Left lung (tissue), 10 donors: ENCODE results near the gene RPTOR. TPM values are rescaled to one million over a fixed set of nuclear protein-coding genes. Genes with fewer than 3 reads are reported as not detected.

ENCODE experiments used
- ATAC-seq: fragments of 200-7000 bp; cut with Tn5 transposase; one replicate; pipeline ENCODE4 v1.9.1; 2020; ENCODE audit warnings: moderate library complexity
- DNase-seq, 4 donors: peaks; one replicate each; pipeline ENCODE4 v3.0.0-alpha.2; 2013 to 2020
- H3K27ac ChIP-seq, 2 donors: fragments of 200-600 bp; sonication (generic) in 1 of 2; one replicate each; pipeline versions ENCODE4 v1.5.0 to v1.8.0; 2020 to 2021
- H3K27me3 ChIP-seq, 2 donors: fragments of 200-600 bp; sonication (generic) in 1 of 2; one replicate each; pipeline versions ENCODE4 v1.5.0 to v1.8.0; 2020 to 2021
- H3K36me3 ChIP-seq, 2 donors: fragments of 200-600 bp; sonication (generic) in 1 of 2; one replicate each; pipeline versions ENCODE4 v1.5.0 to v1.8.0; 2020 to 2021
- H3K4me1 ChIP-seq, 2 donors: fragments of 200-600 bp; one replicate each; pipeline ENCODE4 v1.8.0; 2021
- H3K4me3 ChIP-seq, 2 donors: fragments of 200-600 bp; sonication (generic) in 1 of 2; one replicate each; pipeline versions ENCODE4 v1.5.0 to v1.8.0; 2020 to 2021; ENCODE audit warnings: mild to moderate bottlenecking in 1 of 2
- H3K9me3 ChIP-seq, 2 donors: fragments of 200-600 bp; sonication (generic) in 1 of 2; one replicate each; pipeline versions ENCODE4 v1.5.0 to v1.8.0; 2020 to 2021
- CTCF ChIP-seq, 2 donors: fragments of 200-600 bp; sonication (generic) in 1 of 2; IDR thresholded peaks; one replicate each; pipeline versions ENCODE4 v1.5.0 to v1.8.0; 2021; ENCODE audit warnings: antibody characterized with exemption in 2 of 2
- intact Hi-C, 2 donors: fragments of 100-400 bp; cut with DNase I; formaldehyde crosslinking; loops; one replicate each; pipeline versions ENCODE4 v1.11.2 to v1.14.2; 2022
- polyA plus RNA-seq, 6 donors: library from polyadenylated mRNA; unstranded; fragments of 120-200 nt; gene quantifications; one replicate each; pipeline ENCODE4 v1.2.1, GENCODE V29; 2013; ENCODE audit not compliant: insufficient read length in 6 of 6
- total RNA-seq, 2 donors: library from RNA; stranded (reverse); fragmentation: NEBNext Ultra II Directional; extraction: Animal tissue kit (Norgen Biotek cat#: 25700); gene quantifications; one replicate each; pipeline ENCODE4 v1.2.1, GENCODE V29; 2021
- donor health status: DM: no; HTN: yes; CAD: no.
- donor health status: DM: no; HTN: no; CAD: no.

Gene RPTOR
- total and polyA plus RNA-seq, 8 donors, result 14.2 to 39.2 (median 20.7) TPM

GRCh38 chr17:80912476-80912875 is 367.8 kb downstream of the RPTOR start:
- H3K27ac ChIP-seq, result no peak overlapping the region
- no peak for TF ChIP-seq CTCF (IDR thresholded peaks at IDR 0.05)
- H3K36me3 ChIP-seq, result peaks cover 0 to 60% of the 10 kb centered on the region in 2 donors
- no peaks in the 10 kb centered on the region for H3K27me3 ChIP-seq
- ATAC-seq (peak; percentile 84), DNase-seq (peak in 1 of 4 donors; percentile 24)
- H3K4me3 ChIP-seq, result no peak overlapping the region
- H3K4me1 ChIP-seq, result no peaks in the 10 kb centered on the region
- peaks cover 0 to 6% of the 10 kb centered on the region in 2 donors for H3K9me3 ChIP-seq
- intact Hi-C loops, result no loop called here

GRCh38 chr17:80913928-80914821 is 369.5 kb downstream of the RPTOR start:
- H3K4me3 ChIP-seq, result no peak overlapping the region
- H3K27me3 ChIP-seq, result no peaks in the 10 kb centered on the region
- TF ChIP-seq CTCF (IDR thresholded peaks at IDR 0.05), result no peak
- peaks cover 0 to 59% of the 10 kb centered on the region in 2 donors for H3K36me3 ChIP-seq
- intact Hi-C loops, result no loop called here
- DNase-seq (peak in 1 of 4 donors; percentile 22), ATAC-seq (no peak)
- H3K4me1 ChIP-seq, result no peaks in the 10 kb centered on the region
- no peak overlapping the region for H3K27ac ChIP-seq
- peaks cover 0 to 6% of the 10 kb centered on the region in 2 donors for H3K9me3 ChIP-seq

DNA sequence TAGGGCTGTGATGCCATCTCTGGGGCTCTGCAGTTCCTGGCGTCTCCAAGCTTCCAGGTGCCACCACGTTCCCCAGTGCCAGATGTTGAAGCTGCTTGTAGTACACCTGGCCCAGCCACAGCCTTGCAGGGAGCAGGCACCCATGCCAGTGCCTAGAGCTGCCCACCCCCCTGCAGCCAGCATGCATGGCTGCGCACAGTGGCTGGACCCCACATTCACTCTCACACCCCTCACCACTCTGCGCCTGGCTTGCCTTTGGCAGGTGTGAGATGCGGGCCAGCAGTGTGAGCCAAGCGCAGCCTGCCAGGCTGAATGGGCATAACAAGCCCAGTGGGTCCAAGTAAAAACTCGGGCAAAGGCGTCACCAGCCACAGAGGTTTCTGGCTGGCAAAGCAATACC is 371.6 kb downstream of the RPTOR start:
- Histone ChIP-seq H3K4me1 (no peaks in the 10 kb centered on the region), H3K27ac (no peak overlapping the region), H3K27me3 (no peaks in the 10 kb centered on the region), H3K36me3 (peaks cover 0 to 53% of the 10 kb centered on the region in 2 donors), H3K4me3 (no peak overlapping the region), H3K9me3 (peaks cover 0 to 6% of the 10 kb centered on the region in 2 donors)
- intact Hi-C loops, result no loop called here
- ATAC-seq (no peak), DNase-seq (peak in 2 of 4 donors; percentile 8 to 61)
- no peak for TF ChIP-seq CTCF (IDR thresholded peaks at IDR 0.05)

DNA sequence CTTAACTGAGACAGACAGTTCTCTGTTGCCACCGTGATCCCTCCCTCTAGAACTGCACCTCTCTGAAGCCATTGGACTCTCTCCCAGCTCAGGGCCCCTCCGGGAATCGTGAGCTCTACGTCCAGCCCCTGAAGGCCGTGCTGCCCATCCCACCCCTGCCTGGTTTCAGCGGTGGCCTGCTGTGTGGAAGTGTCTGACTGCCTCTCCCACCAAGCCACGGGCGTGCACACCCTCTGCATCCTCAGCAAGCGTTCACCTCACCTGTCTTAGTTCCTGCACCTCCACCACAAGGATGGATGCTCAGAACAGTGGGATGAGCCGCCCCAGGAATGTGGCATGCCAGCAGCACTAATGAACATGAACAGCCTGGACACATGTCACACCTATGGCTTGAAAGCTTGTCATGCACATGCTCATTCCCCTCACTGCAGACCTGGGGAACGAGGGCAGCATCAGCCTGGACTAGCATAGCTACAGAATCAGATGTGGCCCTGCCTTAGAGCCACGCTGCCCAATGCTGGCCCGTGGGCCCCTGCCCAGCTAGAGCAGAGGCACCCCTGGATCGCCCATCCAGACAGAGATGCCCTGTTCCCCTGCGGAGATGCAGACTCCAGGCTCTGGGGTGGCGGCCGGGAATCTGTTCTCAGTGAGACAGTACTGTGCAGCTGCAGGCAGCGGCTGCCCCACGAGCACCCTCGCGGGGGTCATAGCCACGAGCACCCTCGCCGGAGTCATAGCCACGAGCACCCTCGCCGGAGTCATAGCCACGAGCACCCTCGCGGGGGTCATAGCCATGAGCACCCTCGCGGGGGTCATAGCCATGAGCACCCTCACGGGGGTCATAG is 373.3 kb downstream of the RPTOR start:
- intact Hi-C loops, result no loop called here
- Histone ChIP-seq H3K4me1 (no peaks in the 10 kb centered on the region), H3K4me3 (no peak overlapping the region), H3K9me3 (peaks cover 0 to 6% of the 10 kb centered on the region in 2 donors), H3K27me3 (no peaks in the 10 kb centered on the region), H3K27ac (no peak overlapping the region), H3K36me3 (peaks cover 0 to 59% of the 10 kb centered on the region in 2 donors)
- ATAC-seq (no peak), DNase-seq (peak in 2 of 4 donors; percentile 21 to 63)
- TF ChIP-seq CTCF (IDR thresholded peaks at IDR 0.05), result no peak

GRCh38 chr17:80918731-80919130 is 374.1 kb downstream of the RPTOR start:
- DNase-seq (peak in 1 of 4 donors; percentile 10), ATAC-seq (no peak)
- no peak overlapping the region for H3K27ac ChIP-seq

More at GRCh38 chr17:80918731-80919130, 374.1 kb downstream of the RPTOR start:
- peaks cover 0 to 67% of the 10 kb centered on the region in 2 donors for H3K36me3 ChIP-seq
- no peak for TF ChIP-seq CTCF (IDR thresholded peaks at IDR 0.05)
- peaks cover 0 to 6% of the 10 kb centered on the region in 2 donors for H3K9me3 ChIP-seq
- H3K4me3 ChIP-seq, result no peak overlapping the region
- no peaks in the 10 kb centered on the region for H3K4me1 ChIP-seq
- intact Hi-C loops, result no loop called here
- H3K27me3 ChIP-seq, result no peaks in the 10 kb centered on the region
